Choroid plexus epithelial cell (primary cell): ENCODE measurements around the gene RBMS3.
A peak's percentile ranks its signal among the peaks of the same experiment; 100 is the strongest.
"Not testable (repeated sequence)": the region's sequence is repeated elsewhere in the genome, so short reads cannot be mapped to it uniquely, and the experiment has no call there.

ENCODE experiments used
- DNase-seq: peaks from one replicate; pipeline ENCODE4 v3.0.0-alpha.2; 2010; ENCODE audit warnings: low read depth
- H3K4me3 ChIP-seq: 2 replicates; pipeline ENCODE4 v1.5.1; 2011; ENCODE audit warnings: low read depth, mild to moderate bottlenecking, control low read depth, low read length, moderate library complexity
- TF ChIP-seq, protein P1 (sequence below): conservative IDR thresholded peaks from 2 replicates; pipeline ENCODE4 v1.5.1; 2011; ENCODE audit warnings: low read depth, mild to moderate bottlenecking, control low read depth, inconsistent platforms, low read length, moderate library complexity

RBMS3 gene

GRCh38 chr3:30042274-30042859 is 761.5 kb downstream of the RBMS3 start:
- TF ChIP-seq, protein P1, sequence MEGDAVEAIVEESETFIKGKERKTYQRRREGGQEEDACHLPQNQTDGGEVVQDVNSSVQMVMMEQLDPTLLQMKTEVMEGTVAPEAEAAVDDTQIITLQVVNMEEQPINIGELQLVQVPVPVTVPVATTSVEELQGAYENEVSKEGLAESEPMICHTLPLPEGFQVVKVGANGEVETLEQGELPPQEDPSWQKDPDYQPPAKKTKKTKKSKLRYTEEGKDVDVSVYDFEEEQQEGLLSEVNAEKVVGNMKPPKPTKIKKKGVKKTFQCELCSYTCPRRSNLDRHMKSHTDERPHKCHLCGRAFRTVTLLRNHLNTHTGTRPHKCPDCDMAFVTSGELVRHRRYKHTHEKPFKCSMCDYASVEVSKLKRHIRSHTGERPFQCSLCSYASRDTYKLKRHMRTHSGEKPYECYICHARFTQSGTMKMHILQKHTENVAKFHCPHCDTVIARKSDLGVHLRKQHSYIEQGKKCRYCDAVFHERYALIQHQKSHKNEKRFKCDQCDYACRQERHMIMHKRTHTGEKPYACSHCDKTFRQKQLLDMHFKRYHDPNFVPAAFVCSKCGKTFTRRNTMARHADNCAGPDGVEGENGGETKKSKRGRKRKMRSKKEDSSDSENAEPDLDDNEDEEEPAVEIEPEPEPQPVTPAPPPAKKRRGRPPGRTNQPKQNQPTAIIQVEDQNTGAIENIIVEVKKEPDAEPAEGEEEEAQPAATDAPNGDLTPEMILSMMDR = peak; percentile 86
- H3K4me3 ChIP-seq = no peak overlapping the region
- DNase-seq = peak; percentile 91

GRCh38 chr3:30042916-30043555 is 762.2 kb downstream of the RBMS3 start:
- DNase-seq = no peak
- TF ChIP-seq, protein P1 = no peak
- no peak overlapping the region for H3K4me3 ChIP-seq

- DNase-seq = no peak
- TF ChIP-seq, protein P1 = no peak
- no peak overlapping the region for H3K4me3 ChIP-seq
Observed at GRCh38 chr3:30044515-30044914, 763.6 kb downstream of the RBMS3 start.

GRCh38 chr3:30048431-30048830 is 767.6 kb downstream of the RBMS3 start:
- TF ChIP-seq, protein P1 = no peak
- peak; percentile 12 for DNase-seq
- H3K4me3 ChIP-seq = no peak overlapping the region

- H3K4me3 ChIP-seq, DNase-seq: not testable (repeated sequence)
Observed at GRCh38 chr3:30050116-30050515, 769.2 kb downstream of the RBMS3 start.

DNA sequence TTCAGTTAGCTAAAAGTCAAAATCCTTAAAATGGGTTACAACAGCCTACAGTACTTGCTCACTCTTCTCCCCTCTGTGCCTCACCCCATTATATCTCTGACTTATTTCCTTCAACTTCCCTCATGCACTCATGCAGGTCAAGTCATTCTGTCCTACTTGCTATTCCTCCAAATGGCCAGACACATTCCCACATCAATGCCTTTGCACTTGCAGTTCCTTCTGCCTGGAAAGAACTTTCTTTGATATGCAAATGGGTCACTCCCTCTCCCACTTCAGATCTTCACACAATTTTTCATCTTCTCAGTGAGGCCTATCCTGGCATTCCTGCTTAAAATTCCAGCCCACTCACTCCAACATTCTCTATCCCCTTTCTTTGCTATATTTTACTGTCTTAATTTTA is 778.4 kb downstream of the RBMS3 start:
- TF ChIP-seq, protein P1 = no peak
- no peak for DNase-seq
- H3K4me3 ChIP-seq = no peak overlapping the region
